Peyer's patch (tissue), 4 donors: Measurements from ENCODE around the gene MPL. TPM values are rescaled to one million over a fixed set of nuclear protein-coding genes. Genes with fewer than 3 reads are reported as not detected.

Experiments used
- DNase-seq, 3 donors: peaks; one replicate each; pipeline ENCODE4 v3.0.0-alpha.2; 2017 to 2019
- H3K27ac ChIP-seq, 4 donors: fragments of 200-600 bp; sonication (generic); one replicate each; pipeline ENCODE4 v1.5.1; 2016 to 2019
- H3K27me3 ChIP-seq, 2 donors: fragments of 200-600 bp; sonication (generic); one replicate each; pipeline ENCODE4 v1.5.1; 2019
- H3K36me3 ChIP-seq, 3 donors: fragments of 200-600 bp; sonication (generic); one replicate each; pipeline ENCODE4 v1.5.1; 2016 to 2019
- H3K4me1 ChIP-seq, 4 donors: fragments of 200-600 bp; sonication (generic); one replicate each; pipeline ENCODE4 v1.5.1; 2016 to 2019
- H3K4me3 ChIP-seq, 4 donors: fragments of 200-600 bp; sonication (generic); 1 replicate in 3 of 4; 2 replicates in 1 of 4; pipeline ENCODE4 v1.5.1; 2016 to 2019; ENCODE audit warnings: mild to moderate bottlenecking in 1 of 4
- H3K9me3 ChIP-seq, 4 donors: fragments of 200-600 bp; sonication (generic); one replicate each; pipeline ENCODE4 v1.5.1; 2016 to 2019; ENCODE audit warnings: mild to moderate bottlenecking in 1 of 4
- POLR2A ChIP-seq, 2 donors: fragments of 450-650 bp; IDR thresholded peaks; one replicate each; pipeline ENCODE4 v1.5.1; 2017; ENCODE audit warnings: antibody characterized with exemption in 2 of 2, mild to moderate bottlenecking in 2 of 2, moderate library complexity in 2 of 2
- total RNA-seq, 4 donors: library from RNA; depleted of rRNA; stranded (reverse); fragments of >200 nt; gene quantifications; one replicate each; pipeline ENCODE4 v1.1.0, GENCODE V29; 2016
- TF ChIP-seq, protein P1 (sequence below), 6 experiments: fragments of 450-650 bp in 4 of 6; fragments of 200-600 bp in 2 of 6; sonication (generic) in 1 of 6; IDR thresholded peaks; one replicate each; pipeline ENCODE4 v1.5.1; 2017 to 2019; ENCODE audit warnings: antibody characterized with exemption in 6 of 6, mild to moderate bottlenecking in 3 of 6, moderate library complexity in 1 of 6

Gene MPL
- total RNA-seq, 4 donors from 2014 or later, result not detected

DNA sequence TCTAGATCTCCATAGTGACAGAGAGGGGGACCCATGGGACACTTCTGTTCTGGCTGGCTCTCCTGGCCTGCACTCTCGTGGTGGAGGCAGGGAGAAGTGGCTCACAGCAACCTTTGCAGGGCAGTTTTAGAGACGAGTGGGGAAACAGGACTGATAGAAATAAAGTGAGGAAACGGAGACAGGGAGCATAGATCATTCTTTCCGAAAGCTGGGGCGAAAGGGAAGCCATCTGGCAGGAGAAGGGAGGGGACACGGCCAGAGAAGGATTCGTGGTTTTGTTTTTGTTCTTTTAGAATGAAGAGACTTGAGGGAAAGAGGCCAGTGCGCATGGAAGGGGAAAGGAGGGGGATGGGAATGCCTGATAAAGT, 33.3 kb upstream of the MPL start:
- peak in 1 of 3 donors; percentile 32 for DNase-seq
- peaks cover 0 to 20% (median 4%) of the 10 kb centered on the region in 4 donors for H3K4me1 ChIP-seq
- H3K9me3 ChIP-seq, result no peaks in the 10 kb centered on the region
- no peak for TF ChIP-seq POLR2A (IDR thresholded peaks at IDR 0.05)
- TF ChIP-seq, protein P1, sequence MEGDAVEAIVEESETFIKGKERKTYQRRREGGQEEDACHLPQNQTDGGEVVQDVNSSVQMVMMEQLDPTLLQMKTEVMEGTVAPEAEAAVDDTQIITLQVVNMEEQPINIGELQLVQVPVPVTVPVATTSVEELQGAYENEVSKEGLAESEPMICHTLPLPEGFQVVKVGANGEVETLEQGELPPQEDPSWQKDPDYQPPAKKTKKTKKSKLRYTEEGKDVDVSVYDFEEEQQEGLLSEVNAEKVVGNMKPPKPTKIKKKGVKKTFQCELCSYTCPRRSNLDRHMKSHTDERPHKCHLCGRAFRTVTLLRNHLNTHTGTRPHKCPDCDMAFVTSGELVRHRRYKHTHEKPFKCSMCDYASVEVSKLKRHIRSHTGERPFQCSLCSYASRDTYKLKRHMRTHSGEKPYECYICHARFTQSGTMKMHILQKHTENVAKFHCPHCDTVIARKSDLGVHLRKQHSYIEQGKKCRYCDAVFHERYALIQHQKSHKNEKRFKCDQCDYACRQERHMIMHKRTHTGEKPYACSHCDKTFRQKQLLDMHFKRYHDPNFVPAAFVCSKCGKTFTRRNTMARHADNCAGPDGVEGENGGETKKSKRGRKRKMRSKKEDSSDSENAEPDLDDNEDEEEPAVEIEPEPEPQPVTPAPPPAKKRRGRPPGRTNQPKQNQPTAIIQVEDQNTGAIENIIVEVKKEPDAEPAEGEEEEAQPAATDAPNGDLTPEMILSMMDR (IDR thresholded peaks at IDR 0.05), result no peak
- no peaks in the 10 kb centered on the region for H3K27me3 ChIP-seq
- no peaks in the 10 kb centered on the region for H3K36me3 ChIP-seq
- no peak overlapping the region for H3K27ac ChIP-seq
- H3K4me3 ChIP-seq, result no peak overlapping the region

DNA sequence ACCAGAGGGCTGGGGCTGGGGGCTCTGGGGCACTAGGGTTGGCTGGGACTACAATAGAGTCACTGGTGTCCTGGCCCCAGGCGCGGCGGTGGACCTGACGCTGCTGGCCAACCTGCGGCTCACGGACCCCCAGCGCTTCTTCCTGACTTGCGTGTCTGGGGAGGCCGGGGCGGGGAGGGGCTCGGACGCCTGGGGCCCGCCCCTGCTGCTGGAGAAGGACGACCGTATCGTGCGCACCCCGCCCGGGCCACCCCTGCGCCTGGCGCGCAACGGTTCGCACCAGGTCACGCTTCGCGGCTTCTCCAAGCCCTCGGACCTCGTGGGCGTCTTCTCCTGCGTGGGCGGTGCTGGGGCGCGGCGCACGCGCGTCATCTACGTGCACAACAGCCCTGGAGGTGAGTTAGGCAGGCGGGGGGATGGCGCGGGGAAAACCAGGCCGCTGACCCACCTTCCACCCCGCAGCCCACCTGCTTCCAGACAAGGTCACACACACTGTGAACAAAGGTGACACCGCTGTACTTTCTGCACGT, 32.8 kb upstream of the MPL start:
- TF ChIP-seq, protein P1 (IDR thresholded peaks at IDR 0.05), result no peak
- TF ChIP-seq POLR2A (IDR thresholded peaks at IDR 0.05), result no peak
- Histone ChIP-seq H3K4me3 (no peak overlapping the region), H3K36me3 (no peaks in the 10 kb centered on the region), H3K9me3 (no peaks in the 10 kb centered on the region), H3K27ac (no peak overlapping the region), H3K27me3 (no peaks in the 10 kb centered on the region), H3K4me1 (peaks cover 0 to 20% (median 4%) of the 10 kb centered on the region in 4 donors)
- peak in 1 of 3 donors; percentile 35 for DNase-seq

DNA sequence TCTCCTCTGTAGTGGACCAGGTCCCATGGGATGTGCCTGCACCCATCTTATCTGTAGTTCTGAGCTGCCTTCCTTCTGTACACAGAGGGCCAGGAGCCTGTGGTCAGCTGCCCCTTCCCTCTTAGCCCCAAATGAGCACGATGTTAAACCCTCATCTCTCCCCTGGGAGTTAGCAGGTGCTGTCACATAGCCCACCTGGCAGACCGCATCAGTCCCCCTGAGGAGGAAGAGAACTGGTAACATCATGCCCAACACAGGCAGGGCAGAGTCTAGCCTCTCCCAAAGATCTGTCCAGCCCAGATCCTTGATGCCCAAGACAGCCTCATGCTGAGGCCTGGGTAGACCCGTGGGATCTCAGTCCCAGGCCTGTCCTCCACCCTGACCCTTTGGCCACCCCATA, 32.2 kb upstream of the MPL start:
- Histone ChIP-seq H3K4me1 (peaks cover 0 to 20% (median 4%) of the 10 kb centered on the region in 4 donors), H3K4me3 (no peak overlapping the region), H3K36me3 (no peaks in the 10 kb centered on the region), H3K27ac (no peak overlapping the region), H3K9me3 (no peaks in the 10 kb centered on the region), H3K27me3 (no peaks in the 10 kb centered on the region)
- DNase-seq, result peak in 1 of 3 donors; percentile 22
- TF ChIP-seq, protein P1 (IDR thresholded peaks at IDR 0.05), result no peak
- TF ChIP-seq POLR2A (IDR thresholded peaks at IDR 0.05), result no peak

DNA sequence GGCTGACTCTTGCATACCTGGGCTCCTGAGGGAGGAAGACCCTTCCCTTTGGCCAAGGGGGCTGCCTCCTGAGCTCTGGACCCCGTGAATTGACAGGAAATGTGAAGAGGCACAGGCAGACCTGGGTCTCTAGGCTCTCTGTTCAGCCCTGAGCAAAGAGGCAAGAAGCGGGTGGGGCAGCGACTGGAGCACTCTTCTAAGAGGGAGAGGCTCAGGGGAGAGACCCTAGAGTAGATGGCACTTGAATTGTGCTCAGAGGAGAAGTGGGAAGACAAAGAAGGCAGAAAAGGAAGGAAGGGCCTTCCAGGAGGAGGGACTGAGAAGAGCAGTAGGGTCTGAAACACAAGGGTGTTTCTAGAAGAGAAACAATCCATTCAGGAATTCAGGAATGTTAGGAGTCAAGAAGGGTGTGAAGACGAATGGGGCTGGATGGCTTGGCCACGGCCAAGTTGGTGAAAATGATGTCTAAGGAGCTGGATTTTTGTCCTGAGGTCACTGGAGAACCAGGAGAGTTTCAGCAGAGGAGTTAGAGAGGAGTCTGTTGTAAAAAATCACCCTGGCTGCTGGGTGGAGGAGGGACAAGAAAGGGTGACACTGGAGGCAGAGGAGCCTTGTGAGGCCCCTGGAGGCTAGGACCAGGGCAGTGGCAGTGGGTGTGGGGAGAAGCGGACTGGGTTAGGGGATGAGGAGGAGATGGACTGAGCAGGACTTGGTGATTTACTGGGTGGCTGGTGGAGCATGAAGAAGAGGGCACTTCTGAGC, 31.5 kb upstream of the MPL start:
- H3K4me1 ChIP-seq, result peaks cover 0 to 20% (median 4%) of the 10 kb centered on the region in 4 donors
- no peak for DNase-seq
- H3K9me3 ChIP-seq, result no peaks in the 10 kb centered on the region
- no peak overlapping the region for H3K27ac ChIP-seq
- no peaks in the 10 kb centered on the region for H3K36me3 ChIP-seq
- no peaks in the 10 kb centered on the region for H3K27me3 ChIP-seq
- H3K4me3 ChIP-seq, result no peak overlapping the region
- TF ChIP-seq, protein P1 (IDR thresholded peaks at IDR 0.05), result no peak
- no peak for TF ChIP-seq POLR2A (IDR thresholded peaks at IDR 0.05)

DNA sequence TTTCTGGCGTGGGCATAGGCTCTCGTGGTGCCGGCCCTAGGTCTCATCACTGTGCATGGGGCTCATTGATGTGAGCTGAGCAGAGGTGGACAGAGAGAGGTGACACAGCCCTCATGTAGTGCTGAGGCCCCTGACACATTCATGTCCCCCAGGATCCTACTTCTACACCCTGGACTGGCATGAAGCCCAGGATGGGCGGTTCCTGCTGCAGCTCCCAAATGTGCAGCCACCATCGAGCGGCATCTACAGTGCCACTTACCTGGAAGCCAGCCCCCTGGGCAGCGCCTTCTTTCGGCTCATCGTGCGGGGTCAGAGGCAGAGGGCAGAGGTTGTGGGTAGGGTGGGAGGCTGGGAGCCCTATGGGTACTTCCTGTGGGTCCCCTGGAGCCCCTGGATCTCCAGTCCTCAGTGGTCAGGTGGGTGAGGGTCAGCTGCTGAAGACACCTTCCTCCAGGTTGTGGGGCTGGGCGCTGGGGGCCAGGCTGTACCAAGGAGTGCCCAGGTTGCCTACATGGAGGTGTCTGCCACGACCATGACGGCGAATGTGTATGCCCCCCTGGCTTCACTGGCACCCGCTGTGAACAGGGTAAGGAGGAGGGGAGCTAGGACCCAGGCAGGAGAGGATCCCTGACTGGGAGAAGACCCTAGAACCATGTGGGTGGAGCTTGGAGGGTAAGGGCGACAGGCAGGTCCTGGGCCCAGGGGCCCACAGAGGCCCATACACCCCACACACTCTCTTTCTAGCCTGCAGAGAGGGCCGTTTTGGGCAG, 30.7 kb upstream of the MPL start:
- H3K4me3 ChIP-seq, result no peak overlapping the region
- H3K27ac ChIP-seq, result no peak overlapping the region
- no peak for TF ChIP-seq POLR2A (IDR thresholded peaks at IDR 0.05)
- TF ChIP-seq, protein P1 (IDR thresholded peaks at IDR 0.05), result no peak
- H3K27me3 ChIP-seq, result no peaks in the 10 kb centered on the region
- H3K9me3 ChIP-seq, result no peaks in the 10 kb centered on the region
- peak in 1 of 3 donors; percentile 44 for DNase-seq
- peaks cover 0 to 20% (median 4%) of the 10 kb centered on the region in 4 donors for H3K4me1 ChIP-seq
- no peaks in the 10 kb centered on the region for H3K36me3 ChIP-seq
